ENCODE data around the gene NUS1.
"Not testable (repeated sequence)": the region's sequence is repeated elsewhere in the genome, so short reads cannot be mapped to it uniquely, and the experiment has no call there.

The NUS1 gene

DNA sequence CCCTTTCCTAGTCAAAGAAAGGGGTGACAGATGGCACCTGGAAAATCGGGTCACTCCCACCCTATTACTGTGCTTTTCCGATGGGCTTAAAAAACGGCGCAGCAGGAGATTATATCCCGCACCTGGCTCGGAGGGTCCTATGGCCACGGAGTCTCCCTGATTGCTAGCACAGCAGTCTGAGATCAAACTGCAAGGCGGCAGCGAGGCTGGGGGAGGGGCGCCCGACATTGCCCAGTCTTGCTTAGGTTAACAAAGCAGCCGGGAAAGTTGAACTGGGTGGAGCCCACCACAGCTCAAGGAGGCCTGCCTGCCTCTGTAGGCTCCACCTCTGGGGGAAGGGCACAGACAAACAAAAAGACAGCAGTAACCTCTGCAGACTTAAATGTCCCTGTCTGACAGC lies 46.3 kb downstream of the NUS1 start:
- DNase-seq, result not testable (repeated sequence)

DNA sequence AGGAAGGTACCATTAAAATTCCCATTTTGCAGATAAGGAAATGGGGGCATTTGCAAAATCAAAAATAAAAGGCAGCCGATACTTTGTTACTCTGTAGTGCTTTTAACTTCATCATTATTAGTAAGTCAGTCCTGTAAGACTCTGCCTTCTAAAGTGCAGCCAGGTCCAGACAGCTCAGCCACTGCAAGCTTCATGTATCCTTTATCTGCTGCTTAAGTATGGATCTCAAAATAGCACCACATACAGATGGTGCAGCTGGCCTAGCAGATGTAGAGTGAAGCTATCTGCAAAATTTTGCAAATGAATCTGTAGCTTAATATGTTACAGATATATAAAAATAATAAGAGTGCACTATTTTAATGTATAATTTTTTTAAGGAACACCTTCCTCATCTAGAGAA lies 53.4 kb downstream of the NUS1 start:
- DNase-seq, result no peak

DNA sequence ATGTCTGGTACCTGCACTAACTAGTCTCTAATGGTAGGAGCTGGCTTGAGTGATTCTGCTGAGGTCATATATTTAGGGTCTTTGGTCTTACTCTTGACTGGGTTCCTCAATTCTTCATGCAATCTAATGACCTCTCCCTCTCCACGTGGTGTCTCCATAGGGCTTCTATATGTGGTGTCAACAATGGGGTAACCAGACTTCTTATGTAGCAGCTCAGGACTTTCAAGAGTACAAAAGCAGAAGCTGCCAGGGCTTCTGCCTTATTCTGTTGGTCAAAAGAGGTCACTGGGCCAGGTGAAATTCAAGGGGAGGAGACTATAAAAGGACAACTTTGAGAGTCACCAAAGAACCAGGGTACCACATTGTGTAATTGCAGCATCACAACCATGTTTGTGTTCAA lies 54.3 kb downstream of the NUS1 start:
- no peak for DNase-seq

DNA sequence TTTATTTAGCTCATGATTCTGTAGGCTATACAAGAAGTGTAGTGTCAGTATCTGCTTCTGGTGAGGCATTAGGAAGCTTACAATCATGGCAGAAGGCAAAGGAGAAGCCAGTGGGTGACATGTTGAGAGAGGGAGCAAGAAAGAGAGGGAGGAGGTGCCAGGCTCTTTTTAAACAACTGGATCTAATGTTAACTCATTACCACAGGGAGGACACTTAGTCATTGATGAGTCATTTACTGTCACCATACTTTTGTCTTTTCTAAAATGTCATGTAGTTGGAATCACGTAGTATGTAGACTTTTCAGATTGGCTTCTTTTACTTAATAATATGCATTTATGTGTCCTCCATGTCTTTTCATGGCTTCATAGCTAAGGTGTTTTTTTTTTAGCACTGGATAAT lies 58.1 kb downstream of the NUS1 start:
- DNase-seq, result no peak

DNA sequence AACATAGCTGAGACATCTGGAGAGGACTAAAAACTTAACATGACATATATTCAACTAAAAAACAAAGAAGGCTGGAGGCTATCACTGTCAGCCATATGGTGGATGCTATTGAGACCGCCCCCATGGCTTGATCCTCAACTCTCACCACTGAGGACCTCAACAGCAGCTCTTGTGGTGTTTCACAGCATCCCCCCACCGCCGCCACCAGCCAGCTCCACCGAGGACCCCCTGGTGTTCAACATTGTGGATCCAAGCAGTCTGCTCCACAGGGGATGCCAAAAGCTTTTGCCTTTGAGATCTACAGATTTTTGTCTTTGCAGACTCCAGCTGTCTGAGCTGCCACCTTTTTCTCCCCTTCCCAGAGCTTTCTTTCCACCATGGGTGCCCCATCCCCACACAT lies 64.6 kb downstream of the NUS1 start:
- no peak for DNase-seq

DNA sequence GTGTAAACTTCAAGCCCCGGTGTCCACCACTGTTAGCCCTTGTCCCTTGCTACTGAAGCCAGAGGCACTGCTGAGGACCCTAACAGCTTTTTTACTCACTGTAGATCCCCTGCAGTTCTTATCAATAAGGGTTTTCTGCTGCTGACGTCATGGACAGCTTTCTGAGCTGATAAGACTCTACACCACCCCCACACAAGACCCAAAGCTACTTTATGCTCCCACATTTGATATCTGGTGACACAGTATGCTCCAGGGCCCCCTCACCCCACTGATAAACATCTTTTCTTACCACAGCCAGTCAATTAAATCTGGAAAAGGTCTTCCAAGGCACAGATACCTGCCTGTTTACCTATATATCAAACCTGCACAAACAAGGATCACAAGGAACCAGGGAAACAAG lies 65.3 kb downstream of the NUS1 start:
- no peak for DNase-seq

DNA sequence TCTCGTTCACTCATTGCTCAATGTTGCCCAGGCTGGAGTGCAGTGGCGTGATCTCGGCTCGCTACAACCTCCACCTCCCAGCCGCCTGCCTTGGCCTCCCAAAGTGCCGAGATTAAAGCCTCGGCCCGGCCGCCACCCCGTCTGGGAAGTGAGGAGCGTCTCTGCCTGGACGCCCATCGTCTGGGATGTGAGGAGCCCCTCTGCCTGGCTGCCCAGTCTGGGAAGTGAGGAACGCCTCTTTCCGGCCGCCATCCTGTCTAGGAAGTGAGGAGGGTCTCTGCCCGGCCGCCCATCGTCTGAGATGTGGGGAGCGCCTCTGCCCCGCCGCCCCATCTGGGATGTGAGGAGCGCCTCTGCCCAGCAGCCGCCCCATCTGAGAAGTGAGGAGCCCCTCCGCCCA lies 75.4 kb downstream of the NUS1 start:
- DNase-seq, result not testable (repeated sequence)

Data from RPMI8226 (cell line).